Smooth muscle cell (in vitro differentiated cells): ENCODE measurements around the gene PTPRJ. TPM values are rescaled to one million over a fixed set of nuclear protein-coding genes. Genes with fewer than 3 reads are reported as not detected.
"Not testable (repeated sequence)": the region's sequence is repeated elsewhere in the genome, so short reads cannot be mapped to it uniquely, and the experiment has no call there.

Experiments
- DNase-seq: peaks from one replicate; lab custom pipeline; 2025; ENCODE audit not compliant: unreplicated experiment; lab: John Stamatoyannopoulos, UW
- H2AFZ ChIP-seq: fragments of 200-600 bp; sonication (generic); 2 replicates; pipeline ENCODE4 v1.6.0; 2016; ENCODE audit warnings: antibody characterized with exemption, low read depth, mild to moderate bottlenecking
- H3F3A ChIP-seq: fragments of 200-600 bp; sonication (generic); 2 replicates; pipeline ENCODE4 v1.6.0; 2017; ENCODE audit warnings: antibody characterized with exemption, low read depth
- H3K27ac ChIP-seq: fragments of 200-600 bp; sonication (generic); 2 replicates; pipeline ENCODE4 v1.5.1; 2016; ENCODE audit warnings: low read depth, mild to moderate bottlenecking
- H3K27me3 ChIP-seq: fragments of 200-600 bp; sonication (generic); 2 replicates; pipeline ENCODE4 v1.6.1; 2016; ENCODE audit warnings: low read depth, mild to moderate bottlenecking
- H3K36me3 ChIP-seq: fragments of 200-600 bp; sonication (generic); 2 replicates; pipeline ENCODE4 v1.5.1; 2016; ENCODE audit warnings: low read depth
- H3K4me1 ChIP-seq: fragments of 200-600 bp; sonication (generic); 2 replicates; pipeline ENCODE4 v1.5.1; 2016; ENCODE audit warnings: low read depth
- H3K4me2 ChIP-seq: fragments of 200-600 bp; sonication (generic); 2 replicates; pipeline ENCODE4 v1.6.0; 2016; ENCODE audit warnings: mild to moderate bottlenecking
- H3K4me3 ChIP-seq: fragments of 200-600 bp; sonication (generic); 2 replicates; pipeline ENCODE4 v1.5.1; 2016; ENCODE audit warnings: mild to moderate bottlenecking
- H3K79me2 ChIP-seq: fragments of 200-600 bp; sonication (generic); 2 replicates; pipeline ENCODE4 v1.6.0; 2016; ENCODE audit warnings: low read depth, mild to moderate bottlenecking
- H3K9ac ChIP-seq: fragments of 200-600 bp; sonication (generic); 2 replicates; pipeline ENCODE4 v1.6.0; 2016; ENCODE audit warnings: low read depth
- H3K9me3 ChIP-seq: fragments of 200-600 bp; sonication (generic); replicated peaks from 2 replicates; pipeline ENCODE4 v1.5.1; 2016; ENCODE audit warnings: low read depth
- H4K20me1 ChIP-seq: fragments of 200-600 bp; sonication (generic); 2 replicates; pipeline ENCODE4 v1.6.0; 2016; ENCODE audit warnings: low read depth
- WGBS: methylation state at CpG from one replicate; pipeline ENCODE4 v1.1.7; 2016; ENCODE audit warnings: low lambda C conversion rate; 5-methylcytosine and 5-hydroxymethylcytosine counted together
- polyA plus RNA-seq: library from polyadenylated mRNA; unstranded; fragments of >200 nt; fragmentation: Nextera tagmentation; extraction: Ambion mirVana; gene quantifications from 2 replicates; pipeline ENCODE4 v1.2.1, GENCODE V29; 2016
- total RNA-seq: library from RNA; depleted of rRNA; stranded (reverse); fragments of >200 nt; gene quantifications from 2 replicates; pipeline ENCODE4 v1.2.3, GENCODE V29; 2014
- TF ChIP-seq, protein P1 (sequence below): fragments of 200-600 bp; sonication (generic); IDR thresholded peaks from 2 replicates; pipeline ENCODE4 v1.5.1; 2017; ENCODE audit warnings: borderline replicate concordance, mild to moderate bottlenecking, antibody characterized with exemption; ENCODE audit not compliant: insufficient read depth, poor library complexity, severe bottlenecking

The PTPRJ gene
- total and polyA plus RNA-seq, 2 experiments from 2014 or later, result 1.5 to 6.3 TPM

GRCh38 chr11:48129697-48130395, 149.5 kb downstream of the PTPRJ start:
- no peak overlapping the region for H2AFZ ChIP-seq
- TF ChIP-seq, protein P1, sequence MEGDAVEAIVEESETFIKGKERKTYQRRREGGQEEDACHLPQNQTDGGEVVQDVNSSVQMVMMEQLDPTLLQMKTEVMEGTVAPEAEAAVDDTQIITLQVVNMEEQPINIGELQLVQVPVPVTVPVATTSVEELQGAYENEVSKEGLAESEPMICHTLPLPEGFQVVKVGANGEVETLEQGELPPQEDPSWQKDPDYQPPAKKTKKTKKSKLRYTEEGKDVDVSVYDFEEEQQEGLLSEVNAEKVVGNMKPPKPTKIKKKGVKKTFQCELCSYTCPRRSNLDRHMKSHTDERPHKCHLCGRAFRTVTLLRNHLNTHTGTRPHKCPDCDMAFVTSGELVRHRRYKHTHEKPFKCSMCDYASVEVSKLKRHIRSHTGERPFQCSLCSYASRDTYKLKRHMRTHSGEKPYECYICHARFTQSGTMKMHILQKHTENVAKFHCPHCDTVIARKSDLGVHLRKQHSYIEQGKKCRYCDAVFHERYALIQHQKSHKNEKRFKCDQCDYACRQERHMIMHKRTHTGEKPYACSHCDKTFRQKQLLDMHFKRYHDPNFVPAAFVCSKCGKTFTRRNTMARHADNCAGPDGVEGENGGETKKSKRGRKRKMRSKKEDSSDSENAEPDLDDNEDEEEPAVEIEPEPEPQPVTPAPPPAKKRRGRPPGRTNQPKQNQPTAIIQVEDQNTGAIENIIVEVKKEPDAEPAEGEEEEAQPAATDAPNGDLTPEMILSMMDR, result no peak
- no peaks in the 10 kb centered on the region for H4K20me1 ChIP-seq
- H3K4me2 ChIP-seq, result no peak overlapping the region
- no peak overlapping the region for H3K4me3 ChIP-seq
- no peaks in the 10 kb centered on the region for H3K27me3 ChIP-seq
- no peaks in the 10 kb centered on the region for H3F3A ChIP-seq
- 78% methylated on average over 6 of the region's 6 CpGs for WGBS
- no peaks in the 10 kb centered on the region for H3K79me2 ChIP-seq
- no peak overlapping the region for H3K27ac ChIP-seq
- H3K4me1 ChIP-seq, result peaks cover 4% of the 10 kb centered on the region
- no peak overlapping the region for H3K9ac ChIP-seq
- H3K36me3 ChIP-seq, result no peaks in the 10 kb centered on the region
- no peaks in the 10 kb centered on the region for H3K9me3 ChIP-seq
- no peak for DNase-seq

DNA sequence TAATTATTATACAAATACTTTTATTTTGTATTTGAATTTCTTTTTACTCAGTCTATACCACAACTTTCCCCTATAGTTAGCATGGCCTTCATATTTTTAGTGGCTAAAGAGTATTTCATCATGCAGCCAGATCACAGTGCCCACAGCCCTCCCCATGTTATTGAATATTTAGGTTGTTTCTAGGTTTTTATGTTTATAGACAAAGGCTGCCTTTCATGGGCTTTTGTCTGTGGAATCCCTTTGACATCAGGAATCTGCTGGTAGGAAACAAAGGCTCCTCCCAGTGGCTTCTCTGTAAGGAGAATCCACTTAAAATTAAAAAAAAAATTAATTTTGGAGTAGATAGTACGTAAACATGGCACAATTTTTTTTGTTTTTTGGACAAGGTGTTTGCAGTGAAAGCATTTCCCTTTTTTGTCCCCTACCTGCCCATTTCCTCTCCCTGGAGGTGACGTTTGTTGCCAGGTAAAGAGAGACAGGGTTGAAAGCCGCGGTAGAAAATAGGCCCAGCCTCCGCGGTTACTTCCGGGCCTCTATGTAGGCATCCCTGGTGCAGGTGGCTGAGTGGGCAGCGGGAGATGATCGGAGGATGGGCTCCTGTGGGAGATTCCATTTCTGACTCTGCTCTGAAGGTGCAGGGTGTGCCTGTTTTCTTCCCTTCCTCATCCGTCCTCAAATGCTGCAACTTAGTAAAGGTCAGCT, 154.0 kb downstream of the PTPRJ start:
- WGBS, result 92% methylated on average over 10 of the region's 10 CpGs
- Histone ChIP-seq H3F3A (no peaks in the 10 kb centered on the region), H3K4me3 (no peak overlapping the region), H2AFZ (no peak overlapping the region), H3K79me2 (no peaks in the 10 kb centered on the region), H3K4me2 (no peak overlapping the region), H3K9ac (no peak overlapping the region), H3K36me3 (no peaks in the 10 kb centered on the region), H3K4me1 (peaks cover 4% of the 10 kb centered on the region), H4K20me1 (no peaks in the 10 kb centered on the region), H3K27ac (no peak overlapping the region), H3K9me3 (no peaks in the 10 kb centered on the region), H3K27me3 (no peaks in the 10 kb centered on the region)
- no peak for DNase-seq
- TF ChIP-seq, protein P1, result no peak

DNA sequence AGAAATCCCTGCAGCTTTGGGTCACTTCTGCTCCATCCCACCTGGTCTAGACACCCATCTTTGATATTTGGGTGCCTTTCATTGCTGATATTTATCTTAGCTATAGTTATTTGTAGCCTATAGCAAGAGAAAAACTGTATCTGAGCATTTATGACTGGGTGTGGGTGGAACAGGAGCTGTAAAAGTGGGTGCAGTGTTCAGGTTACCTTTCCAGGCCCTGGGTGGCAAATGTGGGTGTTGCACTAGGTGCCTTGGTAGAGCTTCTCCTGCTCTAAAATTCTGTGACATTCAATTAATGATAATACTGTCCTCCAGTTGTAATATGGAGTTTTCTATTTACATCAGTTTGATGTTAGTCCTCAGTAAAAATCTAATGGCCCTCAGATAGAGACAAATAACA, 157.9 kb downstream of the PTPRJ start:
- Histone ChIP-seq H3K36me3 (no peaks in the 10 kb centered on the region), H3F3A (no peaks in the 10 kb centered on the region), H3K27me3 (no peaks in the 10 kb centered on the region), H4K20me1 (no peaks in the 10 kb centered on the region), H3K79me2 (no peaks in the 10 kb centered on the region), H3K9me3 (no peaks in the 10 kb centered on the region), H3K4me3 (no peak overlapping the region), H3K4me1 (peaks cover 4% of the 10 kb centered on the region), H2AFZ (no peak overlapping the region), H3K27ac (no peak overlapping the region), H3K4me2 (no peak overlapping the region), H3K9ac (no peak overlapping the region)
- DNase-seq, result no peak
- TF ChIP-seq, protein P1, result no peak

- H3K4me2 ChIP-seq, H3K27ac ChIP-seq, H3F3A ChIP-seq, H4K20me1 ChIP-seq, DNase-seq, H3K9ac ChIP-seq, H3K4me1 ChIP-seq, H3K79me2 ChIP-seq, H3K9me3 ChIP-seq, H3K27me3 ChIP-seq, H2AFZ ChIP-seq, H3K4me3 ChIP-seq, H3K36me3 ChIP-seq: not testable (repeated sequence)
- 94% methylated on average over 3 of the region's 3 CpGs for WGBS
Measured at GRCh38 chr11:48139896-48140295, 159.5 kb downstream of the PTPRJ start.
